ENCODE results near the gene MAL. TPM values are rescaled to one million over a fixed set of nuclear protein-coding genes. Genes with fewer than 3 reads are reported as not detected.

Gene MAL
- total RNA-seq, 1 experiment from 2014 or later = not detected

DNA sequence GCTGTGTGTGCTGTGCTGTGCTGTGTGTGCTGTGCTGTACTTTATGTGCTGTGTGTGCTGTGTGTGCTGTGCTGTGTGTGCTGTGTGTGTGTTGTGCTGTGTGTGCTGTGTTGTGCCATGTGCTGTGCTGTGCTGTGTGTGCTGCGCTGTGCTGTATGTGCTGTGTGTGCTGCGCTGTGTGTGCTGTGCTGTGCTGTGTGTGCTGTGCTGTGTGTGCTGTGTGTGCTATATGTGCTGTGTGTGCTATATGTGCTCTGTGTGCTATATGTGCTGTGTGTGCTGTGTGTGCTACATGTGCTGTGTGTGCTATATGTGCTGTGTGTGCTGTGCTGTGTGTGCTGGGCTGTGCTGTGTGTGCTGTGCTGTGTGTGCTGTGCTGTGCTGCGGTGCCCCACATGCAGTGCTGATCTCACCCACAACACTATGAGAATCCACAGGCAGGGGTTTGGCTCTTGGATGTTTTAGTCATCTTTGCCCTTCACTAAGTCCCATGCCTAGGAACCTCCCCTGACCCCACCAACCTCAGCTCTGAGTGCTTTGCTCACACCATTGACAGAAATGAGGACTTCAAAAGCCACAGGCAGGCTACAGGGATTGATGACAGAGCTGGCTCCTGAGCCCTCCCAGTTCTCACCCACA is 30.5 kb upstream of the MAL start:
- Histone ChIP-seq H3K9me3 (ENCODE audit: low read length) (no peaks in the 10 kb centered on the region), H3K9me2 (replicated peaks; ENCODE audit: insufficient read depth, low read length) (no peaks in the 10 kb centered on the region), H3K36me3 (ENCODE audit: insufficient read depth, low read length) (no peaks in the 10 kb centered on the region), H3K4me3 (ENCODE audit: low read length) (no peak overlapping the region), H3K79me2 (ENCODE audit: low read length) (no peaks in the 10 kb centered on the region), H2AFZ (ENCODE audit: low read length) (no peak overlapping the region), H4K20me1 (ENCODE audit: insufficient read depth, low read depth, low read length) (no peaks in the 10 kb centered on the region), H3K4me2 (ENCODE audit: low read depth, low read length, poor library complexity, severe bottlenecking) (no peak overlapping the region), H3K9ac (ENCODE audit: low read length) (no peak overlapping the region), H3K27ac (ENCODE audit: low read length) (no peak overlapping the region), H3K27me3 (ENCODE audit: low read length) (no peaks in the 10 kb centered on the region), H3K4me1 (ENCODE audit: low read length) (peaks cover 14% of the 10 kb centered on the region)
- DNase-seq = no peak

- Histone ChIP-seq H3K27ac (ENCODE audit: low read length) (no peak overlapping the region), H3K9me3 (ENCODE audit: low read length) (no peaks in the 10 kb centered on the region), H2AFZ (ENCODE audit: low read length) (no peak overlapping the region), H3K9ac (ENCODE audit: low read length) (no peak overlapping the region), H3K9me2 (replicated peaks; ENCODE audit: insufficient read depth, low read length) (no peaks in the 10 kb centered on the region), H4K20me1 (ENCODE audit: insufficient read depth, low read depth, low read length) (no peaks in the 10 kb centered on the region), H3K36me3 (ENCODE audit: insufficient read depth, low read length) (no peaks in the 10 kb centered on the region), H3K27me3 (ENCODE audit: low read length) (no peaks in the 10 kb centered on the region), H3K4me3 (ENCODE audit: low read length) (no peak overlapping the region), H3K4me2 (ENCODE audit: low read depth, low read length, poor library complexity, severe bottlenecking) (peak overlapping the region; percentile 2), H3K4me1 (ENCODE audit: low read length) (peaks cover 14% of the 10 kb centered on the region), H3K79me2 (ENCODE audit: low read length) (no peaks in the 10 kb centered on the region)
- peak; percentile 49 for DNase-seq
Observed at GRCh38 chr2:94995553-94996304, 29.8 kb upstream of the MAL start.

- no peaks in the 10 kb centered on the region for H3K9me3 ChIP-seq (ENCODE audit: low read length)
- H3K79me2 ChIP-seq (ENCODE audit: low read length) = no peaks in the 10 kb centered on the region
- H3K36me3 ChIP-seq (ENCODE audit: insufficient read depth, low read length) = no peaks in the 10 kb centered on the region
- H4K20me1 ChIP-seq (ENCODE audit: insufficient read depth, low read depth, low read length) = no peaks in the 10 kb centered on the region
- H3K4me1 ChIP-seq (ENCODE audit: low read length) = peaks cover 14% of the 10 kb centered on the region
- no peaks in the 10 kb centered on the region for H3K27me3 ChIP-seq (ENCODE audit: low read length)
- H3K9me2 ChIP-seq (replicated peaks; ENCODE audit: insufficient read depth, low read length) = no peaks in the 10 kb centered on the region
- DNase-seq = no peak
- no peak overlapping the region for H2AFZ ChIP-seq (ENCODE audit: low read length)
- no peak overlapping the region for H3K4me3 ChIP-seq (ENCODE audit: low read length)
- H3K27ac ChIP-seq (ENCODE audit: low read length) = no peak overlapping the region
- no peak overlapping the region for H3K9ac ChIP-seq (ENCODE audit: low read length)
- peak overlapping the region; percentile 2 for H3K4me2 ChIP-seq (ENCODE audit: low read depth, low read length, poor library complexity, severe bottlenecking)
Observed at GRCh38 chr2:94996305-94997100, 29.0 kb upstream of the MAL start.

DNA sequence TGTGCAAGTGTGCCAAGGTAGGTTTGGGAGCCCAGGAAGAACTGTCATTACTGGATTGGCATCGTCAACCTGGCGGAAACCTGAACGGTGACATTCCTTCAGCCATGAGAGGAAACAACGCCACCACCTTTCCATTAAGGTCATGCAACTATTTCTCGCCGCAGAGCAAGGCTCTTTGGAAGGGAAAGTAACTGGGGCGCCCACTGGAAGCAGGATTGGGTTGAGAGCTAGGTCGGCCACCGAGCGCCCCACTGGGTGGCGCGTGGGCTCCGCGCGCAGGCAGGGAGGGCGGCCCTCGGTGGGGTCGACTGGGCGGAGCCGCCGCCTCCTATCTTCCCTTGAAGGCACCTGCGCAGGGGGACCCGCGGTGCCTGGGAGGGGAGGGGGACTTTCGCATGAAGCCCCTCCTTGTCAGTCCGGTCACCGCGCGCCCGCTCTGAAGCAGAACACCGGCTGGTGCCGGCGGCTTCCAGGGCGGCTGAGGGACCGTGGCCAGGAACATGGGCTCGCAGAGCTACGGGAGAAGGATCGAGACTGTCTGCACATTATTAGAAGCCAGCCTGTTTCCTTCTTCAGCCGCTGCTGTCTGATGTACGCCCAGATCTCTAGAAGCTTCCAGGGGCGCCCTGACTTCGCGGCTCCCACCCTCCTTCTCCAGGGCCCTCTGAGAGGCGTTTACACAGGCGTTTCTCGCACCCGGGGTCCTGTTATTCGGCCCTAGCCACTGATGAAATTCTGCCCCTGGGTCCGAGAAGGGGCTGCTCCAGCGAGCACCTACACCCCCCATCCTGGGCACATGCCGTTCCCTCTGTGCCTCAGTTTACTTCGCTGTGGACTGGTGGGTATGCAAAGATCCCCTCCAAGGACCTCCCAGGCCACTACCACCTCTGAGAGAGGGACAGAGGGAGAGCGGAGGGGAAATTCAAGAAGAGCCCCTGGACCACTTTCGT is 27.3 kb upstream of the MAL start:
- Histone ChIP-seq H3K27me3 (ENCODE audit: low read length) (no peaks in the 10 kb centered on the region), H3K9me3 (ENCODE audit: low read length) (no peaks in the 10 kb centered on the region)

GRCh38 chr2:94999431-94999883 is 26.1 kb upstream of the MAL start:
- Histone ChIP-seq H3K27me3 (ENCODE audit: low read length) (no peaks in the 10 kb centered on the region), H3K9me2 (replicated peaks; ENCODE audit: insufficient read depth, low read length) (no peaks in the 10 kb centered on the region), H3K9ac (ENCODE audit: low read length) (no peak overlapping the region), H3K4me3 (ENCODE audit: low read length) (no peak overlapping the region), H3K4me1 (ENCODE audit: low read length) (peaks cover 14% of the 10 kb centered on the region), H3K79me2 (ENCODE audit: low read length) (no peaks in the 10 kb centered on the region), H4K20me1 (ENCODE audit: insufficient read depth, low read depth, low read length) (no peaks in the 10 kb centered on the region), H2AFZ (ENCODE audit: low read length) (no peak overlapping the region), H3K27ac (ENCODE audit: low read length) (no peak overlapping the region), H3K4me2 (ENCODE audit: low read depth, low read length, poor library complexity, severe bottlenecking) (no peak overlapping the region), H3K36me3 (ENCODE audit: insufficient read depth, low read length) (no peaks in the 10 kb centered on the region), H3K9me3 (ENCODE audit: low read length) (no peaks in the 10 kb centered on the region)
- no peak for DNase-seq

More for the DNA sequence above, 27.3 kb upstream of the MAL start:
- no peaks in the 10 kb centered on the region for H4K20me1 ChIP-seq (ENCODE audit: insufficient read depth, low read depth, low read length)
- peaks cover 14% of the 10 kb centered on the region for H3K4me1 ChIP-seq (ENCODE audit: low read length)
- DNase-seq = no peak
- no peak overlapping the region for H3K9ac ChIP-seq (ENCODE audit: low read length)
- H3K36me3 ChIP-seq (ENCODE audit: insufficient read depth, low read length) = no peaks in the 10 kb centered on the region
- H3K9me2 ChIP-seq (replicated peaks; ENCODE audit: insufficient read depth, low read length) = no peaks in the 10 kb centered on the region
- H2AFZ ChIP-seq (ENCODE audit: low read length) = no peak overlapping the region
- H3K79me2 ChIP-seq (ENCODE audit: low read length) = no peaks in the 10 kb centered on the region
- no peak overlapping the region for H3K4me3 ChIP-seq (ENCODE audit: low read length)
- no peak overlapping the region for H3K4me2 ChIP-seq (ENCODE audit: low read depth, low read length, poor library complexity, severe bottlenecking)
- H3K27ac ChIP-seq (ENCODE audit: low read length) = no peak overlapping the region

DNA sequence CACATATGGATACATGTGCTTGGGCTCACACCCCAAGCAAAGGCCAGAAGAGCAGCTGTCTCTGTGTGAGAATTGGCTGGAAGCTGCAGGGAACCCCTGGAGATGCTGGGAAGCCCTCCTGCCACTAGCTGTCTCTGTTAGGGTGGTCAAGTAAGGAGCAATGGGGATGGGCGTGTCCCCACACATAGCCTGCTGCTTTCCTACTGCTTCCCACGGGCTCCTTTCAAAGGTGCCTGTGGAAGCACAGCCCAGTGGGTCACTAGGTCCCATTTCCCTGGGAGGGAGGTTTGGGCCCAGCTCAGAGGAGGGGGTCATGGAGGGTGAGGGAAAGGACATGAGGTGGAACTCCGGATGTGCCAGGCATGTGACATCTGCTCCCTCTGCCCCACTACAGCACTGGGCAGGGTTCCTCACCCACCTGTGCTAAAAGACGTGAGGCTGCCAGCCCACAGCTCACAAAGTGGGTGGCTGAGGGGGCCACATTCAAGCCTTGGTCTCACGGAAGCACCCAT is 24.4 kb upstream of the MAL start:
- no peak overlapping the region for H3K9ac ChIP-seq (ENCODE audit: low read length)
- H2AFZ ChIP-seq (ENCODE audit: low read length) = no peak overlapping the region
- H3K27ac ChIP-seq (ENCODE audit: low read length) = no peak overlapping the region
- H3K36me3 ChIP-seq (ENCODE audit: insufficient read depth, low read length) = no peaks in the 10 kb centered on the region
- H3K4me1 ChIP-seq (ENCODE audit: low read length) = peaks cover 7% of the 10 kb centered on the region
- no peaks in the 10 kb centered on the region for H3K9me2 ChIP-seq (replicated peaks; ENCODE audit: insufficient read depth, low read length)
- no peaks in the 10 kb centered on the region for H3K79me2 ChIP-seq (ENCODE audit: low read length)
- no peaks in the 10 kb centered on the region for H4K20me1 ChIP-seq (ENCODE audit: insufficient read depth, low read depth, low read length)
- H3K4me2 ChIP-seq (ENCODE audit: low read depth, low read length, poor library complexity, severe bottlenecking) = no peak overlapping the region
- no peak overlapping the region for H3K4me3 ChIP-seq (ENCODE audit: low read length)
- no peak for DNase-seq
- H3K9me3 ChIP-seq (ENCODE audit: low read length) = no peaks in the 10 kb centered on the region
- H3K27me3 ChIP-seq (ENCODE audit: low read length) = no peaks in the 10 kb centered on the region

GRCh38 chr2:95001701-95002100 is 23.8 kb upstream of the MAL start:
- Histone ChIP-seq H4K20me1 (ENCODE audit: insufficient read depth, low read depth, low read length) (no peaks in the 10 kb centered on the region), H3K79me2 (ENCODE audit: low read length) (no peaks in the 10 kb centered on the region), H3K4me2 (ENCODE audit: low read depth, low read length, poor library complexity, severe bottlenecking) (no peak overlapping the region), H3K9me3 (ENCODE audit: low read length) (no peaks in the 10 kb centered on the region), H3K27me3 (ENCODE audit: low read length) (no peaks in the 10 kb centered on the region), H2AFZ (ENCODE audit: low read length) (no peak overlapping the region), H3K36me3 (ENCODE audit: insufficient read depth, low read length) (no peaks in the 10 kb centered on the region), H3K27ac (ENCODE audit: low read length) (no peak overlapping the region), H3K9ac (ENCODE audit: low read length) (no peak overlapping the region), H3K9me2 (replicated peaks; ENCODE audit: insufficient read depth, low read length) (no peaks in the 10 kb centered on the region), H3K4me3 (ENCODE audit: low read length) (no peak overlapping the region), H3K4me1 (ENCODE audit: low read length) (peaks cover under 1% of the 10 kb centered on the region)
- no peak for DNase-seq

All from Karpas-422 (cell line).